Gastroesophageal sphincter (tissue), 4 donors: Measurements from ENCODE around the gene ZCCHC24. TPM values are rescaled to one million over a fixed set of nuclear protein-coding genes. Genes with fewer than 3 reads are reported as not detected.
A peak's percentile ranks its signal among the peaks of the same experiment; 100 is the strongest.

Source experiments
- ATAC-seq: fragments of 150-250 bp; one replicate; pipeline ENCODE4 v1.9.1; 2016; ENCODE audit warnings: mild to moderate bottlenecking, moderate library complexity
- H3K27ac ChIP-seq, 4 donors: fragments of 200-600 bp; sonication (generic) in 3 of 4; 1 replicate in 3 of 4; 2 replicates in 1 of 4; pipeline ENCODE4 v1.5.1; 2016 to 2019
- H3K27me3 ChIP-seq: fragments of 200-600 bp; sonication (generic); one replicate; pipeline ENCODE4 v1.5.1; 2019
- H3K36me3 ChIP-seq, 2 donors: fragments of 200-600 bp; sonication (generic); one replicate each; pipeline ENCODE4 v1.5.1; 2019; ENCODE audit warnings: control low read depth in 1 of 2
- H3K4me1 ChIP-seq, 3 donors: fragments of 200-600 bp; sonication (generic); 1 replicate in 2 of 3; 2 replicates in 1 of 3; pipeline ENCODE4 v1.5.1; 2016 to 2019; ENCODE audit warnings: control low read depth in 2 of 3
- H3K4me3 ChIP-seq, 2 donors: fragments of 200-600 bp; sonication (generic); one replicate each; pipeline ENCODE4 v1.5.1; 2019; ENCODE audit warnings: mild to moderate bottlenecking in 1 of 2, moderate library complexity in 1 of 2
- H3K9me3 ChIP-seq, 3 donors: fragments of 200-600 bp; sonication (generic); one replicate each; pipeline ENCODE4 v1.5.1; 2017 to 2019; ENCODE audit warnings: control low read depth in 2 of 3
- EP300 ChIP-seq: sonication (generic); formaldehyde crosslinking; IDR thresholded peaks from one replicate; pipeline ENCODE4 v1.6.1; 2017; ENCODE audit warnings: antibody characterized with exemption, mild to moderate bottlenecking
- POLR2A ChIP-seq, 2 donors: fragments of 450-650 bp; IDR thresholded peaks; one replicate each; pipeline ENCODE4 v1.6.1; 2017; ENCODE audit warnings: antibody characterized with exemption in 2 of 2, mild to moderate bottlenecking in 2 of 2, moderate library complexity in 1 of 2
- POLR2AphosphoS5 ChIP-seq: sonication (generic); formaldehyde crosslinking; IDR thresholded peaks from one replicate; pipeline ENCODE4 v1.6.1; 2017; ENCODE audit warnings: antibody characterized with exemption
- WGBS, 2 donors: methylation state at CpG; one replicate each; pipeline ENCODE4 v1.1.5; 2018; ENCODE audit warnings: low coverage in 1 of 2; 5-methylcytosine and 5-hydroxymethylcytosine counted together
- total RNA-seq, 4 donors: library from RNA; depleted of rRNA; stranded (reverse); fragments of >200 nt; gene quantifications; one replicate each; pipeline ENCODE4 v1.1.0, GENCODE V29; 2016
- TF ChIP-seq, protein P1 (sequence below), 4 experiments: fragments of 200-600 bp in 2 of 4; fragments of 450-650 bp in 2 of 4; sonication (generic) in 1 of 4; IDR thresholded peaks; one replicate each; pipeline ENCODE4 v1.5.1; 2017 to 2019; ENCODE audit warnings: antibody characterized with exemption in 4 of 4, mild to moderate bottlenecking in 2 of 4, moderate library complexity in 2 of 4

ZCCHC24 gene
- total RNA-seq = 100 to 1,000 TPM in 1 of 4 donors, 10 to 100 TPM in 3; 60.5 to 186 (median 84.1) TPM

DNA sequence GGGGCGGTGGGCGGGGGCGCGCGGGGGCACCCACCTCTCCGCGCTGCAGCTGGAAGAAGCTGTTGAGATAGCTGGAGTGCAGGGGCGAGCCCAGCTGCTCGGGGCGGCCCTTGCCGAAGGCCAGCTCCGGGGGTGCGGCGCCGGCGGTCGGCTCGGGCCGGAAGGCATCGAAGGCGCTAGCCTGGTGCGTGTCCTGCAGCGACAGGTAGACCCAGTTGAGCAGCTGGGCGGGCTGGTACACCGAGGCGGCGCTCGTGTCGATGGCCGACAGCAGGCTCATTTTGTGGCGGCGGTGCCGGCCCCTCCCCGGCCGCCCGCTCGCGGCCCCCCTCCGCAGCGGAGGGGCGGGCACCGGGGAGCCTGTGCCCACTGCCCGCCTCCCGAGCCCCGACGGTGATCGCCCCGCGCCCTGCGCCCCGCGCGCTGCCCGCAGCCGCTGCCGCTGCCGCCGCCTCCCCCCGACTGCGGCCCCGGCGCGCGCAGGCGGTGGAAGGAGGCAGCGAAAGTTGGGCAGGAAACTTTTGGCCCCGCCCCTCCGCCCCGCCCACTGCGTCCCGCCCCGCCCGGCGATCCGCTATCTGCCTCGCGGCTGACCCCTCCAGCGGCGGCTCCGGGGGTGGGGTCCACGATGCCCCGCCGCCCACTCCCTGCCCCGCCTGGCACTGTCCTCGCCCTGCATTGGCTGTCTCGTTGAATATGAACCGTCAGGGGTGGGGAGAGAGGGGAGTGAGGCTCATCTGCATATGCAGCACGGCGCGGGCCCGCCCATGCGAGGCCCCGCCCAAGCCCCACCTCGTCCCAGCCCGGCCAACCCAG, at the start of gene ZCCHC24:
Gene ZCCHC24, minus strand, starts transcription at position 464 of the 816 bp plus-strand sequence. Its CDS starts 184 bp downstream, at position 280.
- no CpG with 5 or more reads among the region's 95 CpGs for WGBS, 2 donors
- no peaks in the 10 kb centered on the region for H3K9me3 ChIP-seq
- H3K27me3 ChIP-seq = no peaks in the 10 kb centered on the region
- H3K36me3 ChIP-seq = no peaks in the 10 kb centered on the region
- peak within 1 kb of the TSS; percentile 77 to 100 (median 96) for H3K27ac ChIP-seq
- peak; percentile 93 for ATAC-seq
- TF ChIP-seq, protein P1, sequence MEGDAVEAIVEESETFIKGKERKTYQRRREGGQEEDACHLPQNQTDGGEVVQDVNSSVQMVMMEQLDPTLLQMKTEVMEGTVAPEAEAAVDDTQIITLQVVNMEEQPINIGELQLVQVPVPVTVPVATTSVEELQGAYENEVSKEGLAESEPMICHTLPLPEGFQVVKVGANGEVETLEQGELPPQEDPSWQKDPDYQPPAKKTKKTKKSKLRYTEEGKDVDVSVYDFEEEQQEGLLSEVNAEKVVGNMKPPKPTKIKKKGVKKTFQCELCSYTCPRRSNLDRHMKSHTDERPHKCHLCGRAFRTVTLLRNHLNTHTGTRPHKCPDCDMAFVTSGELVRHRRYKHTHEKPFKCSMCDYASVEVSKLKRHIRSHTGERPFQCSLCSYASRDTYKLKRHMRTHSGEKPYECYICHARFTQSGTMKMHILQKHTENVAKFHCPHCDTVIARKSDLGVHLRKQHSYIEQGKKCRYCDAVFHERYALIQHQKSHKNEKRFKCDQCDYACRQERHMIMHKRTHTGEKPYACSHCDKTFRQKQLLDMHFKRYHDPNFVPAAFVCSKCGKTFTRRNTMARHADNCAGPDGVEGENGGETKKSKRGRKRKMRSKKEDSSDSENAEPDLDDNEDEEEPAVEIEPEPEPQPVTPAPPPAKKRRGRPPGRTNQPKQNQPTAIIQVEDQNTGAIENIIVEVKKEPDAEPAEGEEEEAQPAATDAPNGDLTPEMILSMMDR (IDR thresholded peaks at IDR 0.05) = peak in 1 of 4 experiments; percentile 6
- TF ChIP-seq EP300 (no peak), POLR2A (IDR thresholded peaks at IDR 0.05) (peak; percentile 67 to 98), POLR2AphosphoS5 (peak; percentile 88)
- peak within 1 kb of the TSS; percentile 63 to 77 for H3K4me3 ChIP-seq
- peaks cover 0 to 57% (median 34%) of the 10 kb centered on the region in 3 donors for H3K4me1 ChIP-seq

DNA sequence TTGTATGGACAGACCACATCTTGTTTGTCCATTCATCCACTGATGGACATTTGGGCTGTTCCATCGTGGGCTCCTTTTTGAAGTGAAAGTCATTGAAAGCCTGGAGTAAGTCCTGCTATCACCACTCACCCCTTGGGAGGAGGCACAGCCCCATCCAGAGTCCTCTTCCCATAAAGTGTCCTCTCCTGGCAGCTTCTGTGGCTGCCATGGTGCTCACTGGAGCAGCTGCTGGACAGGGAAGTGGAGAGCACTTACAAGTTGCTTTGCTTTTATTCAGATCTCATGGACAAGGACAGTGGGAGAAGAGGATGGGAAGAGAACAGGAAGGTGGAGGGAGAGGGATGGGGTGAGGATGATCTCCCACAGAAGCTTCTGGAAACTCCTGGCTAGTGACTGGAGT, 48.4 kb upstream of the ZCCHC24 start:
- ATAC-seq = no peak
- TF ChIP-seq POLR2AphosphoS5 = no peak
- TF ChIP-seq, protein P1 (IDR thresholded peaks at IDR 0.05) = no peak
- no peak for TF ChIP-seq EP300
- TF ChIP-seq POLR2A (IDR thresholded peaks at IDR 0.05) = no peak
- Histone ChIP-seq H3K27ac (no peak overlapping the region), H3K9me3 (no peaks in the 10 kb centered on the region), H3K27me3 (peaks cover 9% of the 10 kb centered on the region), H3K4me1 (peaks cover 0 to 14% (median 0%) of the 10 kb centered on the region in 3 donors), H3K36me3 (no peaks in the 10 kb centered on the region), H3K4me3 (no peak overlapping the region)
- WGBS, 2 donors = 80% methylated on average over 1 of the region's 1 CpG; no CpG with 5 or more reads in 1 of the 2 donors

DNA sequence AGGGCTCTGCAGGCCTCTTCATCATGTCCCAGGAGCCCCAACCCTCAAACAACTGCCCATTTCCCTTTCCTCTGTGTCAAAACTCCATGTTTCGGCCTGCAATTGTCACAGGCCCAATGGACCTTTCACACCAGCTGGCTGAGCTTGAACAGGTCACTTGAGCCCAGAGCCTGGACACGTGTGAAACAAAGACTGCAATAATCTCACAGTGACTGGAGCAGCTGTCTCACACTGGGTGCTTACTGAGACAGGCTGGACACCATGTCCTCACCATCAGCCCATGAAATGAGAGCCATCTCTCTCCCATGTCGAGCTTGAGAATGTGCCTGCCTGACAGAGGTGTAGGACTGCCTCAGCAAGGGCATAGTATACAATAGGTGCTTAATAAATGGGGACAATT, 47.4 kb upstream of the ZCCHC24 start:
- H3K36me3 ChIP-seq = no peaks in the 10 kb centered on the region
- no peak overlapping the region for H3K27ac ChIP-seq
- no peak for ATAC-seq
- H3K9me3 ChIP-seq = no peaks in the 10 kb centered on the region
- no peak overlapping the region for H3K4me3 ChIP-seq
- no peak for TF ChIP-seq POLR2AphosphoS5
- no peak for TF ChIP-seq POLR2A (IDR thresholded peaks at IDR 0.05)
- TF ChIP-seq, protein P1 (IDR thresholded peaks at IDR 0.05) = no peak
- TF ChIP-seq EP300 = no peak
- peaks cover 0 to 24% (median 8%) of the 10 kb centered on the region in 3 donors for H3K4me1 ChIP-seq
- no CpG with 5 or more reads among the region's 3 CpGs for WGBS, 2 donors
- H3K27me3 ChIP-seq = peaks cover 4% of the 10 kb centered on the region

DNA sequence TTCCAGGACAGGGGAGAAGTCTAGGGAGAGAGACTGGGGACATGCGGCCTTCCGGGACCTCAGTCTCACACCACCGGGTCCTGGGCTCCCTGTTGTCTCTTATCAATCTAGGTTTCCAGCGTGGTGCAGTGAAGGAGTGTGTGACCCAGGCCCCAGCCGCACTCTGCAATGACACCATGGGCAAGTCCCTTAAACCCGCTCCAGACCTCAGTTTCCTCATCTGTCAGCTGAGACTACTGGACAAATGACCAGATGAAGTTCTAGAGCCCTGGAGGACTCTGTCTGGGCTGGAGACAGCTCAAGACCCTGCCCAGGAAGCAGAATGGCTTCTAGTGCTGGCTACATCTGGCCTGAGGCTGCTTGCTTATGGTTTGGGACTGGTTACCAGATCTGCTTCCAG, 46.8 kb upstream of the ZCCHC24 start:
- ATAC-seq = no peak
- no peaks in the 10 kb centered on the region for H3K36me3 ChIP-seq
- H3K27me3 ChIP-seq = peaks cover 4% of the 10 kb centered on the region
- peaks cover 0 to 30% (median 9%) of the 10 kb centered on the region in 3 donors for H3K4me1 ChIP-seq
- no peak overlapping the region for H3K4me3 ChIP-seq
- TF ChIP-seq POLR2A (IDR thresholded peaks at IDR 0.05) = no peak
- TF ChIP-seq, protein P1 (IDR thresholded peaks at IDR 0.05) = no peak
- TF ChIP-seq EP300 = no peak
- TF ChIP-seq POLR2AphosphoS5 = no peak
- 96 to 100% methylated on average over 2 to 4 of the region's 6 CpGs for whole genome bisulfite sequencing, 2 donors
- H3K9me3 ChIP-seq = no peaks in the 10 kb centered on the region
- H3K27ac ChIP-seq = no peak overlapping the region
